GM23338 (cell line): Measurements from ENCODE around the gene AKNA.

Source experiments
- CREB1 ChIP-seq: fragments of 250-450 bp; sonication (Bioruptor Pico); IDR thresholded peaks from 2 replicates; pipeline ENCODE4 v1.5.0; 2020; ENCODE audit warnings: low read depth, mild to moderate bottlenecking, moderate library complexity
- CTCF ChIP-seq, 2 experiments: fragments of 200-600 bp in 1 of 2; sonication (generic) in 1 of 2; conservative IDR thresholded peaks; 2 replicates each; pipeline versions ENCODE4 v1.5.1 to v1.6.1; 2016 to 2017; ENCODE audit warnings: antibody characterized with exemption in 2 of 2, low read depth in 2 of 2, mild to moderate bottlenecking in 2 of 2, moderate library complexity in 1 of 2
- ETS1 ChIP-seq: IDR thresholded peaks from 2 replicates; pipeline ENCODE4 v1.6.1; 2016; ENCODE audit warnings: antibody characterized with exemption
- EZH2 ChIP-seq: fragments of 200-600 bp; sonication (generic); IDR thresholded peaks from one replicate; pipeline ENCODE4 v1.8.0; 2017; ENCODE audit warnings: antibody characterized with exemption, mild to moderate bottlenecking, low read depth; ENCODE audit not compliant: unreplicated experiment
- EZH2phosphoT487 ChIP-seq: fragments of 200-600 bp; sonication (generic); IDR thresholded peaks from one replicate; pipeline ENCODE4 v1.8.1; 2018; ENCODE audit warnings: antibody characterized with exemption; ENCODE audit not compliant: unreplicated experiment
- JUNB ChIP-seq: IDR thresholded peaks from one replicate; pipeline ENCODE4 v1.6.1; 2016; ENCODE audit warnings: antibody characterized with exemption; ENCODE audit not compliant: unreplicated experiment
- NANOG ChIP-seq: IDR thresholded peaks from 2 replicates; pipeline ENCODE4 v1.6.1; 2016; ENCODE audit warnings: antibody characterized with exemption, borderline replicate concordance
- POLR2AphosphoS5 ChIP-seq: IDR thresholded peaks from 2 replicates; pipeline ENCODE4 v1.6.1; 2016; ENCODE audit warnings: antibody characterized with exemption, low read depth
- REST ChIP-seq: IDR thresholded peaks from one replicate; pipeline ENCODE4 v1.6.1; 2018; ENCODE audit warnings: antibody characterized with exemption; ENCODE audit not compliant: unreplicated experiment
- STAT1 ChIP-seq: IDR thresholded peaks from one replicate; pipeline ENCODE4 v1.6.1; 2016; ENCODE audit warnings: antibody characterized with exemption; ENCODE audit not compliant: unreplicated experiment
- TF ChIP-seq, protein P1 (sequence below): fragments of 250-450 bp; sonication (Bioruptor Pico); IDR thresholded peaks from 2 replicates; pipeline ENCODE4 v1.5.0; 2020; ENCODE audit warnings: mild to moderate bottlenecking, moderate library complexity

- TF ChIP-seq CREB1 (CRISPR knock-in tag), result no peak
- peak; percentile 87 to 96 for TF ChIP-seq CTCF (conservative IDR thresholded peaks at IDR 0.05; ENCODE audit: low read depth in 2 of 2)
- TF ChIP-seq EZH2, result no peak
- TF ChIP-seq POLR2AphosphoS5, result no peak
- no peak for TF ChIP-seq REST
- no peak for TF ChIP-seq EZH2phosphoT487
- no peak for TF ChIP-seq ETS1
- TF ChIP-seq, protein P1, sequence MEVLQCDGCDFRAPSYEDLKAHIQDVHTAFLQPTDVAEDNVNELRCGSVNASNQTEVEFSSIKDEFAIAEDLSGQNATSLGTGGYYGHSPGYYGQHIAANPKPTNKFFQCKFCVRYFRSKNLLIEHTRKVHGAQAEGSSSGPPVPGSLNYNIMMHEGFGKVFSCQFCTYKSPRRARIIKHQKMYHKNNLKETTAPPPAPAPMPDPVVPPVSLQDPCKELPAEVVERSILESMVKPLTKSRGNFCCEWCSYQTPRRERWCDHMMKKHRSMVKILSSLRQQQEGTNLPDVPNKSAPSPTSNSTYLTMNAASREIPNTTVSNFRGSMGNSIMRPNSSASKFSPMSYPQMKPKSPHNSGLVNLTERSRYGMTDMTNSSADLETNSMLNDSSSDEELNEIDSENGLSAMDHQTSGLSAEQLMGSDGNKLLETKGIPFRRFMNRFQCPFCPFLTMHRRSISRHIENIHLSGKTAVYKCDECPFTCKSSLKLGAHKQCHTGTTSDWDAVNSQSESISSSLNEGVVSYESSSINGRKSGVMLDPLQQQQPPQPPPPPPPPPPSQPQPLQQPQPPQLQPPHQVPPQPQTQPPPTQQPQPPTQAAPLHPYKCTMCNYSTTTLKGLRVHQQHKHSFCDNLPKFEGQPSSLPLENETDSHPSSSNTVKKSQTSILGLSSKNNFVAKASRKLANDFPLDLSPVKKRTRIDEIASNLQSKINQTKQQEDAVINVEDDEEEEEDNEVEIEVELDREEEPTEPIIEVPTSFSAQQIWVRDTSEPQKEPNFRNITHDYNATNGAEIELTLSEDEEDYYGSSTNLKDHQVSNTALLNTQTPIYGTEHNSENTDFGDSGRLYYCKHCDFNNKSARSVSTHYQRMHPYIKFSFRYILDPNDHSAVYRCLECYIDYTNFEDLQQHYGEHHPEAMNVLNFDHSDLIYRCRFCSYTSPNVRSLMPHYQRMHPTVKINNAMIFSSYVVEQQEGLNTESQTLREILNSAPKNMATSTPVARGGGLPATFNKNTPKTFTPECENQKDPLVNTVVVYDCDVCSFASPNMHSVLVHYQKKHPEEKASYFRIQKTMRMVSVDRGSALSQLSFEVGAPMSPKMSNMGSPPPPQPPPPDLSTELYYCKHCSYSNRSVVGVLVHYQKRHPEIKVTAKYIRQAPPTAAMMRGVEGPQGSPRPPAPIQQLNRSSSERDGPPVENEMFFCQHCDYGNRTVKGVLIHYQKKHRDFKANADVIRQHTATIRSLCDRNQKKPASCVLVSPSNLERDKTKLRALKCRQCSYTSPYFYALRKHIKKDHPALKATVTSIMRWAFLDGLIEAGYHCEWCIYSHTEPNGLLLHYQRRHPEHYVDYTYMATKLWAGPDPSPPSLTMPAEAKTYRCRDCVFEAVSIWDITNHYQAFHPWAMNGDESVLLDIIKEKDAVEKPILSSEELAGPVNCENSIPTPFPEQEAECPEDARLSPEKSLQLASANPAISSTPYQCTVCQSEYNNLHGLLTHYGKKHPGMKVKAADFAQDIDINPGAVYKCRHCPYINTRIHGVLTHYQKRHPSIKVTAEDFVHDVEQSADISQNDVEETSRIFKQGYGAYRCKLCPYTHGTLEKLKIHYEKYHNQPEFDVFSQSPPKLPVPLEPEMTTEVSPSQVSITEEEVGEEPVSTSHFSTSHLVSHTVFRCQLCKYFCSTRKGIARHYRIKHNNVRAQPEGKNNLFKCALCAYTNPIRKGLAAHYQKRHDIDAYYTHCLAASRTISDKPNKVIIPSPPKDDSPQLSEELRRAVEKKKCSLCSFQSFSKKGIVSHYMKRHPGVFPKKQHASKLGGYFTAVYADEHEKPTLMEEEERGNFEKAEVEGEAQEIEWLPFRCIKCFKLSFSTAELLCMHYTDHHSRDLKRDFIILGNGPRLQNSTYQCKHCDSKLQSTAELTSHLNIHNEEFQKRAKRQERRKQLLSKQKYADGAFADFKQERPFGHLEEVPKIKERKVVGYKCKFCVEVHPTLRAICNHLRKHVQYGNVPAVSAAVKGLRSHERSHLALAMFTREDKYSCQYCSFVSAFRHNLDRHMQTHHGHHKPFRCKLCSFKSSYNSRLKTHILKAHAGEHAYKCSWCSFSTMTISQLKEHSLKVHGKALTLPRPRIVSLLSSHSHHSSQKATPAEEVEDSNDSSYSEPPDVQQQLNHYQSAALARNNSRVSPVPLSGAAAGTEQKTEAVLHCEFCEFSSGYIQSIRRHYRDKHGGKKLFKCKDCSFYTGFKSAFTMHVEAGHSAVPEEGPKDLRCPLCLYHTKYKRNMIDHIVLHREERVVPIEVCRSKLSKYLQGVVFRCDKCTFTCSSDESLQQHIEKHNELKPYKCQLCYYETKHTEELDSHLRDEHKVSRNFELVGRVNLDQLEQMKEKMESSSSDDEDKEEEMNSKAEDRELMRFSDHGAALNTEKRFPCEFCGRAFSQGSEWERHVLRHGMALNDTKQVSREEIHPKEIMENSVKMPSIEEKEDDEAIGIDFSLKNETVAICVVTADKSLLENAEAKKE, result no peak
- TF ChIP-seq JUNB, result no peak
- TF ChIP-seq NANOG, result no peak
- TF ChIP-seq STAT1, result no peak
Observed at GRCh38 chr9:114339130-114339908, 48.5 kb downstream of the AKNA start.
